ENCODE data around the gene SEMA5B.

GRCh38 chr3:122974764-122975162, 52.8 kb downstream of the SEMA5B start:
- TF ChIP-seq CTCF (IDR thresholded peaks at IDR 0.05; ENCODE audit: insufficient read depth, low read depth, low read length) (no peak), EZH2 (IDR thresholded peaks at IDR 0.05; ENCODE audit: insufficient read depth, low read length) (no peak)
